Neural cell (in vitro differentiated cells): ENCODE data around the gene CNOT6. TPM values are rescaled to one million over a fixed set of nuclear protein-coding genes. Genes with fewer than 3 reads are reported as not detected.

Experiments
- H2AFZ ChIP-seq: fragments of 200-600, 300-800 bp; sonication (generic), shearing (Covaris generic); 2 replicates; pipeline ENCODE4 v1.6.0; 2014; ENCODE audit warnings: low read depth, mild to moderate bottlenecking, antibody characterized with exemption, low read length, moderate library complexity
- H3F3A ChIP-seq: fragments of 200-600 bp; shearing (Covaris generic); 2 replicates; pipeline ENCODE4 v1.6.1; 2016; ENCODE audit warnings: mild to moderate bottlenecking, moderate library complexity, mixed read lengths, antibody characterized with exemption, low read length; ENCODE audit not compliant: insufficient read depth, poor library complexity, severe bottlenecking
- H3K27ac ChIP-seq: fragments of 200-600, 300-800 bp; sonication (generic), shearing (Covaris generic); 2 replicates; pipeline ENCODE4 v1.5.1; 2014; ENCODE audit warnings: mild to moderate bottlenecking, low read length, moderate library complexity
- H3K27me3 ChIP-seq: fragments of 300-800, 200-600 bp; sonication (generic), shearing (Covaris generic); 2 replicates; pipeline ENCODE4 v1.6.0; 2014; ENCODE audit warnings: mild to moderate bottlenecking, low read depth, low read length, moderate library complexity; ENCODE audit not compliant: insufficient read depth
- H3K36me3 ChIP-seq: fragments of 300-800, 200-600 bp; sonication (generic), shearing (Covaris generic); 2 replicates; pipeline ENCODE4 v1.5.1; 2014; ENCODE audit warnings: mild to moderate bottlenecking, antibody characterized with exemption, low read length, moderate library complexity; ENCODE audit not compliant: insufficient read depth
- H3K4me2 ChIP-seq: fragments of 300-800, 200-600 bp; sonication (generic), shearing (Covaris generic); 2 replicates; pipeline ENCODE4 v1.6.0; 2014; ENCODE audit warnings: mild to moderate bottlenecking, low read length
- H3K4me3 ChIP-seq: fragments of 300-800, 200-600 bp; sonication (generic), shearing (Covaris generic); 2 replicates; pipeline ENCODE4 v1.5.1; 2014; ENCODE audit warnings: mild to moderate bottlenecking, low read length, moderate library complexity
- H3K79me2 ChIP-seq: fragments of 200-600 bp; shearing (Covaris generic); replicated peaks from 2 replicates; pipeline ENCODE4 v1.6.0; 2014; ENCODE audit warnings: mild to moderate bottlenecking, low read length, moderate library complexity; ENCODE audit not compliant: insufficient read depth
- H3K9ac ChIP-seq: fragments of 300-800, 200-600 bp; sonication (generic), shearing (Covaris generic); 2 replicates; pipeline ENCODE4 v1.6.1; 2016; ENCODE audit warnings: mild to moderate bottlenecking, low read length, mixed read lengths
- H3K9me2 ChIP-seq: fragments of 200-600 bp; shearing (Covaris generic); 2 replicates; pipeline ENCODE4 v1.6.1; 2016; ENCODE audit warnings: mild to moderate bottlenecking, low read length, mixed read lengths; ENCODE audit not compliant: insufficient read depth
- H3K9me3 ChIP-seq: fragments of 200-600, 300-800 bp; sonication (generic), shearing (Covaris generic); 2 replicates; pipeline ENCODE4 v1.6.1; 2016; ENCODE audit warnings: mild to moderate bottlenecking, mixed run types, low read length, moderate library complexity, mixed read lengths
- H4K20me1 ChIP-seq: fragments of 200-600 bp; shearing (Covaris generic); 2 replicates; pipeline ENCODE4 v1.6.1; 2016; ENCODE audit warnings: mild to moderate bottlenecking, mixed run types; ENCODE audit not compliant: insufficient read depth
- CTCF ChIP-seq: fragments of 450-650 bp; IDR thresholded peaks from 2 replicates; pipeline ENCODE4 v1.5.1; 2014; ENCODE audit warnings: antibody characterized with exemption, mild to moderate bottlenecking, moderate library complexity; ENCODE audit not compliant: poor library complexity, severe bottlenecking
- EP300 ChIP-seq: fragments of 450-650 bp; conservative IDR thresholded peaks from 2 replicates; pipeline ENCODE4 v1.6.1; 2014; ENCODE audit warnings: antibody characterized with exemption, mild to moderate bottlenecking, moderate library complexity; ENCODE audit not compliant: poor library complexity, severe bottlenecking
- EZH2 ChIP-seq: fragments of 200-600, 300-800 bp; shearing (Covaris generic), sonication (generic); IDR thresholded peaks from 2 replicates; pipeline ENCODE4 v1.6.1; 2014; ENCODE audit warnings: antibody characterized with exemption, low read length, borderline replicate concordance, mild to moderate bottlenecking; ENCODE audit not compliant: insufficient read depth, poor library complexity, severe bottlenecking
- MXI1 ChIP-seq: fragments of 450-650 bp; conservative IDR thresholded peaks from 2 replicates; pipeline ENCODE4 v1.6.1; 2014; ENCODE audit warnings: antibody characterized with exemption, mild to moderate bottlenecking; ENCODE audit not compliant: poor library complexity, severe bottlenecking
- POLR2AphosphoS5 ChIP-seq: IDR thresholded peaks from 2 replicates; pipeline ENCODE4 v1.6.1; 2012
- RAD21 ChIP-seq: fragments of 450-650 bp; conservative IDR thresholded peaks from 2 replicates; pipeline ENCODE4 v1.6.1; 2014; ENCODE audit warnings: antibody characterized with exemption, mild to moderate bottlenecking, moderate library complexity
- REST ChIP-seq: IDR thresholded peaks from 2 replicates; pipeline ENCODE4 v1.6.1; 2012; ENCODE audit warnings: borderline replicate concordance
- SMC3 ChIP-seq: fragments of 450-650 bp; conservative IDR thresholded peaks from 2 replicates; pipeline ENCODE4 v1.6.1; 2014; ENCODE audit warnings: antibody characterized with exemption, mild to moderate bottlenecking, moderate library complexity; ENCODE audit not compliant: poor library complexity
- TAF1 ChIP-seq: IDR thresholded peaks from 2 replicates; pipeline ENCODE4 v1.6.1; 2012; ENCODE audit warnings: low read depth
- polyA plus RNA-seq: library from polyadenylated mRNA; depleted of rRNA; stranded (reverse); fragments of >200 nt; gene quantifications from 2 replicates; pipeline ENCODE4 v1.2.3, GENCODE V29; 2014

The CNOT6 gene
- polyA plus RNA-seq, 1 donor from 2014 or later, result 43.0 TPM

GRCh38 chr5:180532268-180532667 is 38.1 kb downstream of the CNOT6 start:
- H3K9me3 ChIP-seq, result peaks cover 5% of the 10 kb centered on the region
- no peak overlapping the region for H3K9ac ChIP-seq
- no peak for TF ChIP-seq EZH2
- TF ChIP-seq POLR2AphosphoS5, result no peak
- TF ChIP-seq MXI1, result no peak
- no peak for TF ChIP-seq REST
- no peak for TF ChIP-seq EP300
- H3K4me2 ChIP-seq, result no peak overlapping the region
- H3K79me2 ChIP-seq, result peaks cover 48% of the 10 kb centered on the region
- H3K36me3 ChIP-seq, result peaks cover 22% of the 10 kb centered on the region
- no peaks in the 10 kb centered on the region for H3F3A ChIP-seq
- H3K4me3 ChIP-seq, result no peak overlapping the region
- no peak overlapping the region for H3K27ac ChIP-seq
- no peaks in the 10 kb centered on the region for H3K9me2 ChIP-seq
- no peak overlapping the region for H2AFZ ChIP-seq
- H4K20me1 ChIP-seq, result no peaks in the 10 kb centered on the region
- no peaks in the 10 kb centered on the region for H3K27me3 ChIP-seq

- TF ChIP-seq MXI1, result no peak
- Histone ChIP-seq H3K9me2 (no peaks in the 10 kb centered on the region), H3K27ac (no peak overlapping the region), H3K9ac (no peak overlapping the region), H2AFZ (no peak overlapping the region), H3K4me3 (no peak overlapping the region), H4K20me1 (no peaks in the 10 kb centered on the region), H3F3A (no peaks in the 10 kb centered on the region), H3K4me2 (no peak overlapping the region), H3K9me3 (peaks cover 5% of the 10 kb centered on the region), H3K79me2 (peaks cover 41% of the 10 kb centered on the region), H3K27me3 (no peaks in the 10 kb centered on the region), H3K36me3 (peaks cover 15% of the 10 kb centered on the region)
These were observed 39.7 kb downstream of the CNOT6 start for GRCh38 chr5:180533845-180534244.

DNA sequence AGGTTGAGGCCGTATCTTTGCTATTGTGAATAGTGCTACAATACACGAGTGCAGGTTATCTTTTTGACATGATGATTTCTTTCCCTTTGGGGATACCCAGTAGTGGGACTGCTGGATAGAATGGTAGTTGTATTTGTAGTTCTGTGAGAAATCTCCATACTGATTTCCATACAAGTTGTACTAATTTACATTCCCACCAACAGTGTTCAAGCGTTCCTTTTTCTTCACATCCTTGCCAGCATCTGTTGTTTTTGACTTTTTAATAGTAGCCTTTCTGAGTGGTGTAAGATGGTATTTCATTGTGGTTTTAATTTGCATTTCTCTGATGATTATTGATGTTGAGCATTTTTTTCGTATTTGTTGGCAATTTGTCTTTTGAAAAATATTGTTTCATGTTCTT is 41.4 kb downstream of the CNOT6 start:
- Histone ChIP-seq H3K27ac (peak overlapping the region; percentile 20), H3K4me2 (no peak overlapping the region), H3K9me3 (peaks cover 5% of the 10 kb centered on the region), H4K20me1 (no peaks in the 10 kb centered on the region), H3K79me2 (peaks cover 43% of the 10 kb centered on the region), H3F3A (no peaks in the 10 kb centered on the region), H3K9ac (no peak overlapping the region), H2AFZ (no peak overlapping the region), H3K36me3 (peaks cover 7% of the 10 kb centered on the region), H3K27me3 (no peaks in the 10 kb centered on the region), H3K4me3 (no peak overlapping the region), H3K9me2 (no peaks in the 10 kb centered on the region)
- TF ChIP-seq EZH2 (no peak), EP300 (no peak), POLR2AphosphoS5 (no peak), REST (no peak), RAD21 (no peak), SMC3 (no peak), MXI1 (no peak), TAF1 (no peak), CTCF (no peak)
